H1 (cell line): Measurements from ENCODE around the gene CCDC15. TPM values are rescaled to one million over a fixed set of nuclear protein-coding genes. Genes with fewer than 3 reads are reported as not detected.

Experiments
- BRCA1 ChIP-seq: IDR thresholded peaks from 2 replicates; pipeline ENCODE4 v1.6.1; 2012; ENCODE audit warnings: low read depth, low read length, improper control_type of control experiment
- CBX5 ChIP-seq: fragments of 300-800, 300-1000 bp; sonication (generic); IDR thresholded peaks from 2 replicates; pipeline ENCODE4 v1.7.1; 2016; ENCODE audit warnings: antibody characterized with exemption, low read length, low read depth
- CREB1 ChIP-seq: IDR thresholded peaks from 2 replicates; pipeline ENCODE4 v1.6.1; 2012; ENCODE audit warnings: inconsistent platforms
- RXRA ChIP-seq: IDR thresholded peaks from 2 replicates; pipeline ENCODE4 v1.6.1; 2011; ENCODE audit warnings: low read depth, mild to moderate bottlenecking, low read length, moderate library complexity; ENCODE audit not compliant: insufficient read depth
- TAF7 ChIP-seq: optimal IDR thresholded peaks from 2 replicates; pipeline ENCODE3; 2011; ENCODE audit warnings: low read depth, mild to moderate bottlenecking, inconsistent platforms, low read length, moderate library complexity, borderline replicate concordance
- TBP ChIP-seq: IDR thresholded peaks from 2 replicates; pipeline ENCODE4 v1.6.1; 2011; ENCODE audit warnings: low read depth, low read length, improper control_type of control experiment
- TEAD4 ChIP-seq: IDR thresholded peaks from 2 replicates; pipeline ENCODE4 v1.6.1; 2012; ENCODE audit warnings: low read depth, low read length, inconsistent platforms, mixed read lengths
- polyA plus RNA-seq, 7 experiments: library from polyadenylated mRNA; depleted of rRNA in 3 of 7; stranded (reverse) in 5 of 7; unstranded in 2 of 7; fragments of >200 nt in 5 of 7; fragments of 200-250 nt in 2 of 7; gene quantifications; 1 replicate in 5 of 7; 2 replicates in 1 of 7; 4 replicates in 1 of 7; pipeline versions ENCODE4 v1.2.1 to v1.2.3, GENCODE V29; 2011 to 2013; ENCODE audit warnings: missing spikeins in 2 of 7, mixed read lengths in 2 of 7
- total RNA-seq: library from RNA; stranded (reverse); fragmentation: NEBNext Ultra II Directional; extraction: Animal tissue kit (Norgen Biotek cat#: 25700); gene quantifications from 2 replicates; pipeline ENCODE4 v1.2.1, GENCODE V29; 2021

The CCDC15 gene
- total and polyA plus RNA-seq, 2 of the 8 experiments (the other 6 are each of a cell fraction or from before 2014, with no cell fraction given) = 1.5 to 3.1 TPM

GRCh38 chr11:124923296-124923695 lies 30.7 kb upstream of the CCDC15 start (continued):
- TF ChIP-seq CREB1 (no peak), TBP (no peak), RXRA (no peak), TAF7 (no peak), CBX5 (no peak), BRCA1 (no peak), TEAD4 (no peak)
- TF ChIP-seq, all 59 proteins: peak for 0
